ENCODE data around the gene NUMB.

The NUMB gene

DNA sequence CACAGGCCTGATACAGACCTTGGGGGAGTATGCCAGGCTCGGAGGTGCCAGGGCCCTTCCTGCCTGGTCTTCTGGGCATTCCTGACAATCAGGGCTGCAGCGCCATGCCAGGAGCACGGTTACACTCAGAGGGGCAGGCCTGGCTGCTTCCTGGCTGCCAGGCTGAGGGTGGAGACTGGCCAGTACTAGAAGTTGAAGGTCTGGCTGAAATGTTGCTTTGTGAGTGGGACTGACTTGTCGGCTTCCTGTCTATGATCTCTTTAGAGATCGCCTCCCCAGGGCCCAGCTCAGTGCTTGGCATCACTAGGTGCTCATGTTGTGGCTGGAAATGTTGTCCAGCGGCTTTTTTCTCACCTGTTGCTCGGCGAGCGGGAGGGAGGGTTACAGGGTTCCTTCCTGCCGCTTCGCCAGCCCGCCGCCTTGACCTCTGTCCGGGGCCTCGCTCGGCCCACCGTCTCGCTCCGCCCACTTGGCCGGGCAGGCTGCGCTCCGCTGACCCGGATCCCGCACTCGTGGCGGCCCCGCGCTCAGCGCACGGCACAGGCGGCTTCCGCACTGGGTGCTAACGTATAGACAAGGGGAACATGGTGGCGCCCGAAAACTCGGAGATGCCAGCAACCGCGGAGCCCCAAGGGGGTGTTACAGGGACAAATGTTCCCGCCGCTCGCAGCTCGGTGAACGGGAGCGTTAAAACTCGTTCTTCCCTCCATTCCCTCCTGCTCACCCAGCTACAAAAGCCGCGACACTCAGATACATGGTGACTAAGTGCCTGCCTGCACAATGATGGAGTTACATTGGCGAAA, 188.4 kb downstream of the NUMB start:
- intact Hi-C loops (cut with micrococcal nuclease): no loop called here
- Mint-ChIP-seq H3K4me1 (ENCODE audit: low read depth) (peaks cover 16% of the 10 kb centered on the region), H3K27me3 (peaks cover 9% of the 10 kb centered on the region), H3K4me3 (peak overlapping the region; percentile 57), H3K27ac (no peak overlapping the region), H3K36me3 (ENCODE audit: low read depth) (peaks cover 42% of the 10 kb centered on the region), H3K9me3 (no peaks in the 10 kb centered on the region)

DNA sequence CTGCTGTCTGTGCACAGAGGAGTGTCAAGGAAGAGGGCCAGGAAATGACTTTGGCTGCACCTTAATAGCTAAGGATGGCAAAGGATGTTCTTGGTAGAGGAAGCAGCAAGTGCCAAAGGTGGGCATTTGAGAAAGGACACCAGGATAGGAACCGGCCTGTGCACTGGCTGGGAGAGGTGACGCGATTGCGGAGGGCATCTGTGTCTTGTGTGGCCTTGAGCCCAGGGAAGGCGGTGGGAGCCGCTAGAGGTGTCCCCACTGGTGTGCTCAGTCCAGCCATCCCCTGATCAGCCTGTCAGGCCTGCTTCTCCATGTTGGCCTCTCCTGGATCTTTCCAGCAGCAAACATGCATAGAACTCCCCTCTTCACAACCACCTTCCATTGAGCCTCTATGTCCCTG, 190.9 kb downstream of the NUMB start:
- intact Hi-C loops (cut with micrococcal nuclease): no loop called here
- H3K4me1 Mint-ChIP-seq (ENCODE audit: low read depth): peaks cover 16% of the 10 kb centered on the region
- peaks cover 32% of the 10 kb centered on the region for H3K36me3 Mint-ChIP-seq (ENCODE audit: low read depth)
- H3K27ac Mint-ChIP-seq: no peak overlapping the region
- H3K27me3 Mint-ChIP-seq: peaks cover 9% of the 10 kb centered on the region
- H3K4me3 Mint-ChIP-seq: no peak overlapping the region
- no peaks in the 10 kb centered on the region for H3K9me3 Mint-ChIP-seq

DNA sequence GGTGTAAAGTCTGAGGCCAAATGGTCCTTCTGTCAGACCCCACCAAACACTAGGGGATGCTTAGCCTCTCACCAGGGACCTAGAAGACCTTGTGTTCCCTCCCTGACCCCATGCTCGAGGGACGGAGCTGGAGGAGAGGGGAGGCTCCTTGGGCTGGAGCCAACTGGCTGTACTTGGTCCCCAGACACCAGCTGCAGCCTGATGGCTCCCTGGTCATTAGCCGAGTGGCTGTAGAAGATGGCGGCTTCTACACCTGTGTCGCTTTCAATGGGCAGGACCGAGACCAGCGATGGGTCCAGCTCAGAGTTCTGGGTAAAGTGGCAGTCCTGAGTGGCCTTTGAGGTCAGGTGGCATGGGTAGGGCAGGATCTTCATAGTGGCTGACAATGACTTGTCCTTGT, 192.0 kb downstream of the NUMB start:
- peaks cover 24% of the 10 kb centered on the region for H3K36me3 Mint-ChIP-seq (ENCODE audit: low read depth)
- H3K27ac Mint-ChIP-seq: no peak overlapping the region
- intact Hi-C loops (cut with micrococcal nuclease): no loop called here
- H3K27me3 Mint-ChIP-seq: peaks cover 8% of the 10 kb centered on the region
- no peaks in the 10 kb centered on the region for H3K9me3 Mint-ChIP-seq
- H3K4me1 Mint-ChIP-seq (ENCODE audit: low read depth): peaks cover 16% of the 10 kb centered on the region
- no peak overlapping the region for H3K4me3 Mint-ChIP-seq

DNA sequence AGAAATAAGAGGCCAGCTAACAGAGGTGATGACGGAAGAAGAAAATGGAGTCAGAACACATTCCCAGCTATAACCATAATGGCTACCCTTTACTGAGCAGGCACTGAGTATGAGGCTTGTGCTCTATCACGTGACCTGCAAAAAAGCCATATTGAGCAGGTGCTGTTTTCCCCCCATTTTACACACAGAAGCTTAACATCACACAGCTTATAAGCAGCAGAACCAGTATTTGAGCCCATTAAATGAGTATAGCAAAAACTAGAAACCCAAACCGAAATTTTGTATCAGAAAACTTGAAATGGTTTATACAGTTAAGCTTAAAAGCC, 192.7 kb downstream of the NUMB start:
- Mint-ChIP-seq H3K27ac (no peak overlapping the region), H3K36me3 (ENCODE audit: low read depth) (peaks cover 24% of the 10 kb centered on the region), H3K4me1 (ENCODE audit: low read depth) (peaks cover 13% of the 10 kb centered on the region), H3K27me3 (peaks cover 5% of the 10 kb centered on the region), H3K4me3 (no peak overlapping the region), H3K9me3 (no peaks in the 10 kb centered on the region)
- intact Hi-C loops (cut with micrococcal nuclease): no loop called here

DNA sequence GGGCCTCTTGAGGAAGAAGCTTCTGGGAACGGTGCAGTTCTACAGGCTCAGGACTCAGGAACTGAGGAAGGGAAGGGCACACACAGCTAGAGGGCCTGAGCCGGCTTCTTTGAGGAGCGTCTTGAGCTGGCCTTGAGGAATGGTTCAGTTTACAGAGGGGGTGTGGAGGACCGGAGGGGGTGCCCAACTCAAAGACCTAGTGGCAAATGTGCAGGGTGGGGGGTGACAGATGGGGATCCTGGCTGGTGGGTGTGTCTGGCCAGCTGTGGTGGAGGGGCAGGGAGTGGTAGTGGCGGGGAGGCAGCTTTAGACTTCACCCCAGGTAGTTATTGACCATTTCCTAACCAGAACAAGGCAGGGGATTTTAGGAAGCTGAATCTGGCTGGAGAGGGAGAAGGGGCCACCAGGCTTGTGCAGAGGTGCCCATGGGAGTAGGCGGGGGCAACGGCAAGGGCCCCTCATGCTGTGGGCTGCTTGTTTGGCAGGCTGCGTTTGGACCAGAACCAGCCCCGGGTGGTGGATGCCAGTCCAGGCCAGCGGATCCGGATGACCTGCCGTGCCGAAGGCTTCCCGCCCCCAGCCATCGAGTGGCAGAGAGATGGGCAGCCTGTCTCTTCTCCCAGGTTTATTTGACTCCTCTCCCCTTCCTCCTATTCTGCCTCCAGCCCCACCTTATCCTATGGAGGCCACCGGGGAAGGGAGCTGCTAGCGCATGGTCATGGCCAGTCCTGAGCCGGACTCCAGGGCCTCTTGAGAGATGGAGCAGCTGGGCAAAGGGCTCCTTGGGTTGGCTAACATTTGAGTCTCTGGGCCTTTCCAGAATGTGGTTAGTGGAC, 193.2 kb downstream of the NUMB start:
- Mint-ChIP-seq H3K9me3 (no peaks in the 10 kb centered on the region), H3K4me3 (no peak overlapping the region), H3K27me3 (no peaks in the 10 kb centered on the region), H3K4me1 (ENCODE audit: low read depth) (peaks cover 8% of the 10 kb centered on the region), H3K27ac (no peak overlapping the region), H3K36me3 (ENCODE audit: low read depth) (peaks cover 24% of the 10 kb centered on the region)
- intact Hi-C loops (cut with micrococcal nuclease): no loop called here

DNA sequence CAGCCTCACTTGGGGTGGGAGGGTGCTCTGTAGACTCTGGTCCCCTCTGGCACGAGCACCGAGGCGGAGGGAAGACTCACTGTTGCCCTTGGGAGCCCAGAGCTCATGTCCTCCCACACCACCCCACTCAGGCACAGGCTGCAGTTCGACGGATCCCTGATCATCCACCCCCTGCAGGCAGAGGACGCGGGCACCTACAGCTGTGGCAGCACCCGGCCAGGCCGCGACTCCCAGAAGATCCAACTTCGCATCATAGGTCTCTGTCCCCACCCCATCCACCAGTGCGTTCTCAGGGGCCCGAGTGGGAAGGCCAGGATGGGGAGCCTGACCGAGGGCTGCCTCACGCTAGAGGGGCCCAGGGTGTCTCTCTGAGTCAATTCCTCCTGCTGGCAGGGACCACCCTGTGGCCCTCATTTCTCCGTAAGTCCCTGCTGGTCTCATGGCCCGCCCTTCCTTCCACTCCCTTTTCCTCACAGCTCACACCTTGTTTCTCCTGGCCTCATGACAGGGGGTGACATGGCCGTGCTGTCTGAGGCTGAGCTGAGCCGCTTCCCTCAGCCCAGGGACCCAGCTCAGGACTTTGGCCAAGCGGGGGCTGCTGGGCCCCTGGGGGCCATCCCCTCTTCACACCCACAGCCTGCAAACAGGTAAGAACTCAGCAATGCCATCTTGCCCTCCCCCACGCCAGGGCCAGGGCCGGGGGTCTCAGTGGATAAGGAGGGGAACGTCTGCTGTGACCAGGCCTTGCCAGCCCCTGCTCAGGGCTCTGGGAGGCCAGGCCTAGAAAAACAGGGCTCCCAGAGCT, 194.1 kb downstream of the NUMB start:
- H3K27ac Mint-ChIP-seq: no peak overlapping the region
- intact Hi-C loops (cut with micrococcal nuclease): no loop called here
- no peak overlapping the region for H3K4me3 Mint-ChIP-seq
- H3K36me3 Mint-ChIP-seq (ENCODE audit: low read depth): peaks cover 24% of the 10 kb centered on the region
- no peaks in the 10 kb centered on the region for H3K4me1 Mint-ChIP-seq (ENCODE audit: low read depth)
- H3K9me3 Mint-ChIP-seq: no peaks in the 10 kb centered on the region
- H3K27me3 Mint-ChIP-seq: no peaks in the 10 kb centered on the region

DNA sequence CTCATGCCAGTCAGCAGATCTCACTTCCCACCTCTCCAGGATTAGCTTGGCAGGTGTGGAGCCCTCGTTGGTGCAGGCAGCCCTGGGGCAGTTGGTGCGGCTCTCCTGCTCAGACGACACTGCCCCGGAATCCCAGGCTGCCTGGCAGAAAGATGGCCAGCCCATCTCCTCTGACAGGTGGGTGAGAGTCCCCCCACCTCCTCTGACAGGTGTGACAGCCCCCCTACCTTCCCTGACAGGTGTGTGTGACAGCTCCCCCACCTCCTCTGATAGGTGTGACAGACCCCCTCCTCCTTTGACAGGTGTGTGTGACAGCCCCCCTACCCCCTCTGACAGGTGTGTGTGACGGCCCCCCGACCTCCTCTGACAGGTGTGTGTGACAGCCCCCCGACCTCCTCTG, 194.7 kb downstream of the NUMB start:
- Mint-ChIP-seq H3K4me3 (no peak overlapping the region), H3K27me3 (no peaks in the 10 kb centered on the region), H3K27ac (no peak overlapping the region), H3K4me1 (ENCODE audit: low read depth) (no peaks in the 10 kb centered on the region), H3K9me3 (no peaks in the 10 kb centered on the region), H3K36me3 (ENCODE audit: low read depth) (peaks cover 30% of the 10 kb centered on the region)
- intact Hi-C loops (cut with micrococcal nuclease): no loop called here

DNA sequence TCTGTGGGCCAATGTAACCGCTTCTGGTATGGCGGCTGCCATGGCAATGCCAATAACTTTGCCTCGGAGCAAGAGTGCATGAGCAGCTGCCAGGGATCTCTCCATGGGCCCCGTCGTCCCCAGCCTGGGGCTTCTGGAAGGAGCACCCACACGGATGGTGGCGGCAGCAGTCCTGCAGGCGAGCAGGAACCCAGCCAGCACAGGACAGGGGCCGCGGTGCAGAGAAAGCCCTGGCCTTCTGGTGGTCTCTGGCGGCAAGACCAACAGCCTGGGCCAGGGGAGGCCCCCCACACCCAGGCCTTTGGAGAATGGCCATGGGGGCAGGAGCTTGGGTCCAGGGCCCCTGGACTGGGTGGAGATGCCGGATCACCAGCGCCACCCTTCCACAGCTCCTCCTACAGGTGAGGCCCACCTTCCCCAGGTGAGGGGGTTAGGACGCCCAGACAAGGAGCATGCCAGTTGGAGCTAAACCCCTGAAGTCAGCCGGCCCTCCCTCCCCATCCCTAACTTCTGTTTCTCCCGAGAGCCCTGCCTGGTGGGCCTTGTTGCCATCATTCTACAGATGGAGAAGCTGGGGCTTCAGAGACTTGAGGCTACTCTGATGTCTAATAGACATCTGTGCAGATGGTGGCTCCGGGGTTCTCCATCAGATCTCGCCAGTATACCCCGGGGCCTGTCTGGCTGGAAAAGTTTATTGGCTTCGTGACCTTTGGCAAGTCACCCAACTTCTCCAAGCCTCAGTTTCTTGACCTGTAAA, 195.7 kb downstream of the NUMB start:
- Mint-ChIP-seq H3K36me3 (ENCODE audit: low read depth) (peaks cover 20% of the 10 kb centered on the region), H3K27ac (no peak overlapping the region), H3K9me3 (no peaks in the 10 kb centered on the region), H3K4me3 (no peak overlapping the region), H3K27me3 (no peaks in the 10 kb centered on the region), H3K4me1 (ENCODE audit: low read depth) (no peaks in the 10 kb centered on the region)
- intact Hi-C loops (cut with micrococcal nuclease): no loop called here

DNA sequence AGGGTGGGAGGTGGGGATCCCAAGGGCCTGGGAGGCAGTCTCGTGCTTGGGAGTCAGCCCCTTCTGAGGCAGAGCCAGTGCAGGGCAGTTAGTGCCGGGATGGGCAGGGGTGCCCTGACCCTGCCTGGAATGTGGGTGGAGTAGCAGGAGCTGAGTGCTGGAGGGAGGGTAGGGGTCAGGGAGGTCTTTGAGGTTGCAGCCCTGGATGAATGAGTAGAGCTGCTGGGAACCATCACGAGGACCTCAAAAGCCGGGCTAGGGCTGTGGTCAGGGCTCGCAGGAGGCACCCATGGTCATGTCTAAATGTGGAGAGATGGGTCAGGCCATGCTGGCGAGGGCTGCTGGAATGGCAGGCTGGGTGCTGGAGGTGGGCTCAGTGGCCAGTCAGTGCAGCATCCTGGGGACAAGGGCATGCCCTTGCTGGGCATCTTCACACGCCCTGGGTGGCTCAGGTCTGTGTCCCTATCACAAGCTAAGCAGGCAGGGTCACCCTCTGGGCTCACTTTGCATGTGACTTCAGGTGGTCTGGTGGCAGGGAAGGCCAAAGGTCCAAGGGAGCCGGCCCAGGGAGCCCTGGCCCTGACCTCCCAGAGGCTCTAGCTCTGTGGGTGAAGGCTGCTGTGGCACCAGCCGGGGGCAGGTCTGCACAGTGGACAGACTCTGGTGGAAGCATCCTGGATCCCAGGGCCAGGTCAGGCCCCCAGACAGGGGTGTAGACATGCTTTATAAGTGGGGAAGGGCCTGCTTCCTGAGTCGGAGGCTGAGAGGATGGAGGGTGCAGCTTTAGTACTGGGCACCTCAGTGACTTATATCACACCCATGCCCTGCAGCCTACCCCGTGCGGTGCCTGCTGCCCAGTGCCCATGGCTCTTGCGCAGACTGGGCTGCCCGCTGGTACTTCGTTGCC, 196.6 kb downstream of the NUMB start:
- Mint-ChIP-seq H3K27ac (no peak overlapping the region), H3K27me3 (no peaks in the 10 kb centered on the region), H3K4me1 (ENCODE audit: low read depth) (no peaks in the 10 kb centered on the region), H3K36me3 (ENCODE audit: low read depth) (peaks cover 20% of the 10 kb centered on the region), H3K4me3 (no peak overlapping the region), H3K9me3 (no peaks in the 10 kb centered on the region)
- intact Hi-C loops (cut with micrococcal nuclease): no loop called here

DNA sequence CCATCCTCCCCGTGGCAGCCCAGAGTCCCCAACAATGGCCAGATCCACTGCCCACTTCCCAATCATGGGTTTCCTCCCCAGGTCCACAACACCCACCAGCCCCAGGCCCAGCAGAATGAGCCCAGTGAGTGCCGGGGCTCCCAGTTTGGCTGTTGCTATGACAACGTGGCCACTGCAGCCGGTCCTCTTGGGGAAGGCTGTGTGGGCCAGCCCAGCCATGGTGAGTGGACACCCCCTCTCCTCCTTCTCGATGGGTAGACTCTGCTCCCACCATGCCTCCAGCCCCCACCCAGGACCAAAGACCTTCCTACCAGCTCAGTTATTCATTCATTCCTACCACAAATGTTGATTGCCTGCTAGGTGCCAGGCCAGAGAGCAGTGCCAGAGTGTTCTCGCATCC, 197.3 kb downstream of the NUMB start:
- Mint-ChIP-seq H3K27me3 (no peaks in the 10 kb centered on the region), H3K27ac (no peak overlapping the region), H3K9me3 (no peaks in the 10 kb centered on the region), H3K4me1 (ENCODE audit: low read depth) (no peaks in the 10 kb centered on the region), H3K4me3 (no peak overlapping the region), H3K36me3 (ENCODE audit: low read depth) (peaks cover 20% of the 10 kb centered on the region)
- intact Hi-C loops (cut with micrococcal nuclease): no loop called here

DNA sequence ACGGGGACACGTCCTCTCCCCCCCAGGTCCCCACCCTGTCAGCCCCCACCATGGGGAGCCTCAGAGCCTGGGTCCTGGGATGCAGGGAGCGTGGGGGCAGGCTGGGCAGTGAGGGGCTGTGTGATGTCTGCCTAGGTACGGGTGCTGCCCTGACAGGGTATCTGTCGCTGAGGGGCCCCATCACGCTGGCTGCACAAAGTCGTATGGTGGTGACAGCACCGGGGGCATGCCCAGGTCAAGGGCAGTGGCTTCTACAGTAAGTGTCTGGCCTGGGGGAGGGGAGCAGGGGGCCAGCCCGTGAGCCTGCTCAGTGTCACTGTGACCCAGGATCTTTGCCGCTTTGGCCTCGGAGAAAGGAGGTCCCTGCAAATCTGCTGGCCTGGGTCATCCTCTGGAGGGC, 197.8 kb downstream of the NUMB start:
- Mint-ChIP-seq H3K27ac (no peak overlapping the region), H3K36me3 (ENCODE audit: low read depth) (peaks cover 20% of the 10 kb centered on the region), H3K4me1 (ENCODE audit: low read depth) (no peaks in the 10 kb centered on the region), H3K9me3 (no peaks in the 10 kb centered on the region), H3K4me3 (no peak overlapping the region), H3K27me3 (no peaks in the 10 kb centered on the region)
- intact Hi-C loops (cut with micrococcal nuclease): no loop called here

DNA sequence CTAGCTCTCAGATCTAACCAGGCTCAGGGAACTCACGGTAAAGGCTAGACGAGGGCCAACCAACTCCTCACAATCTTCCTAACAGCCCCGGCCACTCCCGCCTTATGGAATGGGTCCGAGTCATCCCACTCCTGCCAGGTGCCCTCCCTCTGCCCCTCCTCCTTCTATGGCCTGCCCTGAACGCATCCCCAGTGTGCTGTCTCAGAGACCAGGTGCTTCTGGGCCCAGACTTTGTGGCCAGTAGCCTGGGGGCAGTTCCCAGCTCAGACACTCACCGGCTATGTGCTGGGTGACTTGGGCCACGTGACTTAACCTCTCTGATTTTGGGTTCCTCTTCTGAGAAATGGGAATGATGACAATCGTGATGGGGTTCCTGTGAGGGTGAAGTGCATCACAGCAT, 198.5 kb downstream of the NUMB start:
- Mint-ChIP-seq H3K4me3 (no peak overlapping the region), H3K9me3 (no peaks in the 10 kb centered on the region), H3K27me3 (no peaks in the 10 kb centered on the region), H3K36me3 (ENCODE audit: low read depth) (peaks cover 24% of the 10 kb centered on the region), H3K27ac (no peak overlapping the region), H3K4me1 (ENCODE audit: low read depth) (peaks cover 6% of the 10 kb centered on the region)
- intact Hi-C loops (cut with micrococcal nuclease): no loop called here
